ENCODE data around the gene WFDC10B. TPM values are rescaled to one million over a fixed set of nuclear protein-coding genes. Genes with fewer than 3 reads are reported as not detected.

The WFDC10B gene
- total and polyA plus RNA-seq, 10 of the 15 experiments (the other 5 are each of a cell fraction or from before 2014, with no cell fraction given) = not detected

GRCh38 chr20:45735988-45736387 lies 31.2 kb upstream of the WFDC10B start:
- TF ChIP-seq RUNX3 (IDR thresholded peaks at IDR 0.05; ENCODE audit: low read length) (no peak), POLR2AphosphoS5 (IDR thresholded peaks at IDR 0.05; ENCODE audit: low read length) (no peak), CREB1 (IDR thresholded peaks at IDR 0.05; ENCODE audit: low read depth) (no peak), RFX5 (IDR thresholded peaks at IDR 0.05; ENCODE audit: low read depth, low read length) (no peak), HDAC2 (IDR thresholded peaks at IDR 0.05) (no peak), PML (IDR thresholded peaks at IDR 0.05; ENCODE audit: low read length) (no peak), HSF1 (IDR thresholded peaks at IDR 0.05; ENCODE audit: low read depth, low read length) (no peak), SIX5 (IDR thresholded peaks at IDR 0.05; ENCODE audit: low read depth, low read length, severe bottlenecking) (no peak), SREBF2 (IDR thresholded peaks at IDR 0.05; ENCODE audit: low read length) (no peak), ZNF274 (IDR thresholded peaks at IDR 0.05; ENCODE audit: insufficient read depth, insufficient read length) (no peak), ZNF207 (IDR thresholded peaks at IDR 0.05; ENCODE audit: borderline replicate concordance) (no peak), ZBTB11 (CRISPR knock-in tag; IDR thresholded peaks at IDR 0.05) (no peak)
- Histone ChIP-seq H3K27me3 (replicated peaks in 1 of 2; ENCODE audit: control insufficient read depth in 2 of 2, insufficient read depth in 2 of 2, low read length in 1 of 2) (no peaks in the 10 kb centered on the region), H2AFZ (ENCODE audit: control insufficient read depth, low read depth, low read length) (no peak overlapping the region), H3K36me3 (ENCODE audit: control insufficient read depth in 2 of 2, insufficient read depth in 2 of 2, low read length in 1 of 2) (no peaks in the 10 kb centered on the region), H3K9ac (ENCODE audit: control insufficient read depth, insufficient read depth, low read length) (no peak overlapping the region), H4K20me1 (ENCODE audit: control insufficient read depth, insufficient read depth) (no peaks in the 10 kb centered on the region), H3K4me2 (ENCODE audit: control insufficient read depth, insufficient read depth) (no peak overlapping the region), H3K9me3 (replicated peaks; ENCODE audit: control insufficient read depth, insufficient read depth, low read length) (peaks cover 2% of the 10 kb centered on the region; the same call in 1 of the 3 replicates), H3K4me3 (no peak overlapping the region), H3K4me1 (ENCODE audit: control insufficient read depth, insufficient read depth, low read length) (no peaks in the 10 kb centered on the region), H3K27ac (ENCODE audit: control insufficient read depth, insufficient read depth) (no peak overlapping the region), H3K79me2 (ENCODE audit: control insufficient read depth, insufficient read depth, low read length) (no peaks in the 10 kb centered on the region)
- 88% methylated on average over 19 of the region's 23 CpGs for WGBS (ENCODE audit: insufficient coverage, insufficient replicate concordance, low lambda C conversion rate, missing lambda C conversion rate)
- in situ Hi-C loops (cut with MboI) (no loop called here), intact Hi-C loops (cut with micrococcal nuclease; ENCODE audit: unreplicated experiment) (no loop called here)
- DNase-seq (ENCODE audit: low read depth, low spot score) (no peak), FAIRE-seq (no peak), ATAC-seq (no peak)
- ChIA-PET POLR2A (no interaction called here), RAD21 (ENCODE audit: unreplicated experiment) (no interaction called here), CTCF (interaction anchor here (0.9 to 1.7 kb wide), 2 partner anchors 35 kb away, joined by 3 to 5 read pairs; no protein-coding TSS in a partner anchor), SMC1A (ENCODE audit: uncharacterized antibody, unreplicated experiment) (no interaction called here)
- no TSS peak for BruUV-seq (replicated peaks)

Measured in GM12878 (cell line).